Duodenal mucosa (tissue), 2 donors: ENCODE data around the gene PRSS22.

Experiments used
- H3K27ac ChIP-seq: one replicate; pipeline ENCODE4 v1.7.0; 2013; ENCODE audit warnings: low read depth, low read length
- H3K27me3 ChIP-seq, 2 donors: one replicate each; pipeline ENCODE4 v1.7.0; 2013; ENCODE audit warnings: low read length in 2 of 2, control low read depth in 1 of 2; ENCODE audit not compliant: insufficient read depth in 2 of 2, control insufficient read depth in 1 of 2
- H3K36me3 ChIP-seq, 2 donors: one replicate each; pipeline ENCODE4 v1.7.0; 2013; ENCODE audit warnings: low read length in 2 of 2, control low read depth in 1 of 2; ENCODE audit not compliant: insufficient read depth in 2 of 2, control insufficient read depth in 1 of 2
- H3K4me1 ChIP-seq, 2 donors: one replicate each; pipeline ENCODE4 v1.7.0; 2013; ENCODE audit warnings: low read length in 2 of 2, control low read depth in 1 of 2; ENCODE audit not compliant: insufficient read depth in 2 of 2, control insufficient read depth in 1 of 2
- H3K4me3 ChIP-seq, 2 donors: one replicate each; pipeline ENCODE4 v1.7.0; 2013; ENCODE audit warnings: low read length in 2 of 2, low read depth in 1 of 2
- H3K9ac ChIP-seq, 2 donors: one replicate each; pipeline ENCODE4 v1.7.0; 2013; ENCODE audit warnings: low read length in 2 of 2, low read depth in 1 of 2
- H3K9me3 ChIP-seq, 2 donors: one replicate each; pipeline ENCODE4 v1.7.0; 2013; ENCODE audit warnings: low read length in 2 of 2, control low read depth in 1 of 2; ENCODE audit not compliant: control insufficient read depth in 1 of 2

The PRSS22 gene

DNA sequence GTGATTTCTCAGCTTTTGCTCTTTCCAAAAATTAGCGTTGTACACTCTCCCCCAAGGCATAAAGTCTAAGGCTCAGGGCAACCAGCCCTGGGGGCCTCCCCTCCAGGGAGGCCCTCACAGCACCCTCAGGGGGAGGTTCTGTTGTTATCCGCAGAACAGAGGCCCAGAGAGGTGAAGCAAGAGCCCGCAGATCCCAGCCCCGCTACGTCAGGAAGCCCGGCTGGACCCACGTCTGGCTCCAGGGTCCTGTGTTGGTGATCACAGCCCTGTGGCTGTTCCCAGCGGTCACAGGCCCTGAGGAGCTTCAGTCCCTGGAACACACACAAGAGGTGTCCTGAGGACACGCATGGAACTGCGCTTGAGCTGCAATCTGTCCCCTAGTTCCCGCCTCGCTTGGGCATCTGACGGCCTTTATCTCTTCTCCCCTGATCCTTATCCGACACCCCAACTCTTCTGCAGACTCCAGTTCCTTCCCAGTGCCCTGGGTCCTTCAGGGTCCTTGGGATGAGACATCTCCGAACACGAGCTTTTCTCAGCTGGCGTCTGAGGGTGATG lies 29.0 kb downstream of the PRSS22 start:
- Histone ChIP-seq H3K27ac (no peak overlapping the region), H3K4me1 (peaks cover 12 to 13% of the 10 kb centered on the region in 2 donors), H3K36me3 (no peaks in the 10 kb centered on the region), H3K9ac (no peak overlapping the region), H3K9me3 (no peaks in the 10 kb centered on the region), H3K27me3 (no peaks in the 10 kb centered on the region), H3K4me3 (no peak overlapping the region)

DNA sequence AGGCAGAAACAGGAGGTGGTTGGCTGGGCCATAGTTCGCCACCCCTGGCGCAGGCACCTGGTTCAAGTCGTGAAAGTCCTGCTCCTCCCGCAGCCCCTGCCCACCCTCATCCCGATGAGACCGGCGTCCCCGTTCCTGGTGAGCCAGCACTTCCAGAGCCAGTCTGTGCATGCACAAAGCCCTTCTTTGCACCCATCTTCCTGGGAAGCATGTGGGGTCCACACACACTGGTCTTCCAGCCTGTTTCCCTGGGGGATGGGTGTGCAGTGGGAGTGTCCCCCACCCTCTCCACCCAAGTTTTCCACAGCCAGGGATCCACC lies 29.5 kb downstream of the PRSS22 start:
- H3K27ac ChIP-seq, result no peak overlapping the region
- no peaks in the 10 kb centered on the region for H3K36me3 ChIP-seq
- no peaks in the 10 kb centered on the region for H3K9me3 ChIP-seq
- H3K4me1 ChIP-seq, result peaks cover 12 to 13% of the 10 kb centered on the region in 2 donors
- no peak overlapping the region for H3K4me3 ChIP-seq
- H3K27me3 ChIP-seq, result no peaks in the 10 kb centered on the region
- no peak overlapping the region for H3K9ac ChIP-seq

DNA sequence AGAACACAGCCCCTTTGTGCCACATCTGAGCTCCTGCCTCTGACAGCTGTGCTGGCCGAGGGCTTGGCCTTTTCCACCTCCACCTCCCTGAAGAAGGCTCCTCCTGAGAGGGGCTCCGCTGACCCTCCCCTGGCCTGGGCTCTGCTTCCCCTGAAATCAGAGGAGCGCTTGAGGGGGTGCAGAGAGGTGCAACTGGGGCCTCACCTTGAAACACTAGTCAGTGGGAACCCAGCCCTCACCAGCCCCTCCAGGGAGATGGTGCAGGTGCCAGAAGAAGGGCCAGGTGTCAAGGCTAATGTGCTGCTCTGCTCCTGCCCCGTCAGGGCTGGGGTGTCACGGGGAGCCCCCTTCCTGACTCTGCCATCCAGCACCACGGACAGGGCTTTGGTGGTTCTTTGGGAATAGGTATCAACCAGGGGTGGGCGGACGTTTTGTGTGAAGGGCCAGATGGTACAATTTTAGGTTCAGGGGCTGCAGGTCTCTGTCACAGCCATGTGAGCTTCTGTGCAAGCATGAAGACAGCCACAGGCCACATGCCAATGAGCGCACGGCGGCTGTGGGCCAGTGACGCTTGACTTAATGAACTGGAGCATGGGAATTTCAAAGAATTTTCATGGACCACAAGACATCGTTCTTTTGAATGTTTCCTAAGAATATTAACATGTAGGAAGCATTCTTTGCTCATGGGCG lies 30.0 kb downstream of the PRSS22 start:
- Histone ChIP-seq H3K27ac (no peak overlapping the region), H3K4me1 (peaks cover 12 to 13% of the 10 kb centered on the region in 2 donors), H3K36me3 (no peaks in the 10 kb centered on the region), H3K27me3 (no peaks in the 10 kb centered on the region), H3K4me3 (no peak overlapping the region), H3K9ac (no peak overlapping the region), H3K9me3 (no peaks in the 10 kb centered on the region)

DNA sequence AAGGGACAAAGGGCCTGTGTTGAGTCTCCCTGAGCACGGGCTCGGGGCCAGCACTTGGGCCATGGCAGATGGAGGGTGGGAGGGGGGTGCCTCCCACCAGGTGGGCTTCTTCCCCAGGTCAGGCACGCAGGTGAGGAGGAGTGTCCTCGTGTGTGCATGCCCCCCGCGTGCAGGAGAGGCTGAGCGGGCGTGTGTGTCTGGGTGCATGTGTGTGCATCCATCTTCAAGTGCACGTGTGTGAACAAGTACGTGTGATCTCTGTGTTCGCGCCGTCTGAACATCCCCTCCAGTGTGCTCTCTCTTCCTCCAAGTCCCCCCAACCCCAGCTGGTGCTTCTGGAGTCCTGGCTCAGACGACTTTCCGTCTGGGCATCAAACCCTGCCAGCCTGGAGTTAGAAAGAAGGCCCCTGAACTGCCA lies 30.6 kb downstream of the PRSS22 start:
- Histone ChIP-seq H3K27ac (no peak overlapping the region), H3K36me3 (no peaks in the 10 kb centered on the region), H3K4me1 (peaks cover 12 to 13% of the 10 kb centered on the region in 2 donors), H3K9me3 (no peaks in the 10 kb centered on the region), H3K27me3 (no peaks in the 10 kb centered on the region), H3K9ac (no peak overlapping the region), H3K4me3 (no peak overlapping the region)

DNA sequence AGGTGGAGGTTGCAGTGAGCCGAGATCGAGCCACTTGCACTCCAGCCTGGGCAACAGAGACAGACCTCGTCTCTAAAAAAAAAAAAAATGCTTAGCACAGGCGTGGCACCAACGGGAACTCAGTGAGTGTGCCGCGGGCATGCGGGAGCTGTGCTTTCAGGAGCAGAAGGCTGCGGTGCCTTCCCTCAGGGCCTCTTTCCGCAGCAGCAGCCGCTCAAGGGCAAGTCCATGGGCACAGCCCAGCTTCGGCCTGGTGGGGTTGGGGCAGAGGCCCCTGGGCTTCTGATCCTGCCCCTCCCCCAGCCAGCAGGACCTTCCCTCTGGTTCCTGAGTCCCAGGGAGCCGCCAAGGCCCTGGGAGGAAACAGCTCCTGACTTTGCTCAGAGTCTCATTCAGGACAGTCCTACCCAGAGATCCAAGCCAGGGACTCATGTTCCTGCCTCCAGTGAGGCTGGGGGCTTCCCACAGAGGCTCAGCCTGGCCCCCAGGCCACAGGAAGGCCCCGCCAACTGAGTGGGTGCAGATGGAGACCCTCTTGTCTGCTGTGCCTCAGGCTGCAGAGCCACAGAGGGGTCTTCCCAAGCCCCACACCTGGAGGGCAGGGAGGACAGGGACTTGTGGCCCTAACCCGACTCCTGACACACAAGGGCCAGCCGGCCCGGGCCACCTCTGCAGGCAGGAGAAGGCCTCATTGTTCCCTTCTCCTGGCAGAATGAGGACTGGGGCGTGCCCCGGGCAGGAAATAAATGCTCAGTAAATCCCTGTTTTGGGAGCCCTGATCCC lies 31.2 kb downstream of the PRSS22 start:
- no peaks in the 10 kb centered on the region for H3K36me3 ChIP-seq
- H3K9me3 ChIP-seq, result no peaks in the 10 kb centered on the region
- H3K4me1 ChIP-seq, result peaks cover 12 to 13% of the 10 kb centered on the region in 2 donors
- H3K9ac ChIP-seq, result no peak overlapping the region
- no peak overlapping the region for H3K4me3 ChIP-seq
- H3K27ac ChIP-seq, result no peak overlapping the region
- no peaks in the 10 kb centered on the region for H3K27me3 ChIP-seq

DNA sequence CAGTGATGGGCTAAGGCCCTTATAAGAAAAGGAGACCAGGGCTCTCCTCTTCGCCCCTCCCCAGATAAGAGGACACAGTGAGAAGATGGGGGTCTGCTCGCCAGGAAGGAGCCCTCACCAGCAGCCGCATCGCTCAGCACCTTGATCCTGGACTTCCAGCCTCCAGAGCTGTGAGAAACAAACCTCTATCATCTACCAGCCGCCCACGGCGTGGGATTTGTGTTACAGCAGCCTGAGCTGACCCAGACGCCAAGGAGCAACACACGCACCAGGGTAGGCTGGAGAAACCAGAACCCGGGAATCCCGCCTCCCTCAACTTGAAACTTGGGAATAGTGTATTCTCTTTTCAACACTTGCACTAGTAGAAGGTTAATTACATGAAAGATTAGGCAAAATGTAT lies 32.1 kb downstream of the PRSS22 start:
- peaks cover 12 to 13% of the 10 kb centered on the region in 2 donors for H3K4me1 ChIP-seq
- no peaks in the 10 kb centered on the region for H3K9me3 ChIP-seq
- H3K4me3 ChIP-seq, result no peak overlapping the region
- no peaks in the 10 kb centered on the region for H3K36me3 ChIP-seq
- H3K27me3 ChIP-seq, result no peaks in the 10 kb centered on the region
- no peak overlapping the region for H3K27ac ChIP-seq
- no peak overlapping the region for H3K9ac ChIP-seq

DNA sequence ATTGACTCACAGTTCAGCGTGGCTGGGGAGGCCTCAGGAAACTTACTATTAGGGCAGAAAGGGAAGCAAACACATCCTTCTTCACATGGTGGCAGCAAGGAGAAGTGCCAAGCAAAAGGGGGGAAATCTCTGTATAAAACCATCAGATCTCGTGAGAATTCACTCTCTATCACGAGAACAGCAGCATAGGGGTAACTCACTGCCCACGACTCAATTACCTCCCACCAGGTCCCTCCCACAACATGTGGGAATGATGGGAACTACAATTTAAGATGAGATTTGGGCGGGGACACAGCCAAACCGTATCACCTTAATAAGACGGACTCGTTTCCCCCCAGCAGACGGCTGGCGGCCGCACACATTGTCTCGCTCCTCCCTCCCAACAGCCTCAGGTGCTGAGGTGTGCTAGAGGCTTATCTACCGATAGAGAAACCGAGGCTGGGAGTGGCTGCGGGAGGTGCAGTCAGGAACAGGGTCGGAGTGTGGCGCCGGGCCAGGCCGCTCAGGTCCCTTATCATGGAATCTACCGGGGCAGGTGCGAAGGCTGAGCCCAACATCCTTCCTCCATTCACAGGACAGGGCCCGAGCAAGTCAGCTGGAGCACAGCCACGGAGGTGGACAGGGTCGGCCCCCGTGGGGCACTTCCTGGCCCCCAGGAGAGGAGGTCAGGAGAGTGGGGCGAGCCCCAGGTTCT lies 32.8 kb downstream of the PRSS22 start:
- Histone ChIP-seq H3K4me3 (no peak overlapping the region), H3K27me3 (no peaks in the 10 kb centered on the region), H3K36me3 (no peaks in the 10 kb centered on the region), H3K4me1 (peaks cover 9% of the 10 kb centered on the region in 2 donors), H3K9me3 (no peaks in the 10 kb centered on the region), H3K27ac (no peak overlapping the region), H3K9ac (no peak overlapping the region)

DNA sequence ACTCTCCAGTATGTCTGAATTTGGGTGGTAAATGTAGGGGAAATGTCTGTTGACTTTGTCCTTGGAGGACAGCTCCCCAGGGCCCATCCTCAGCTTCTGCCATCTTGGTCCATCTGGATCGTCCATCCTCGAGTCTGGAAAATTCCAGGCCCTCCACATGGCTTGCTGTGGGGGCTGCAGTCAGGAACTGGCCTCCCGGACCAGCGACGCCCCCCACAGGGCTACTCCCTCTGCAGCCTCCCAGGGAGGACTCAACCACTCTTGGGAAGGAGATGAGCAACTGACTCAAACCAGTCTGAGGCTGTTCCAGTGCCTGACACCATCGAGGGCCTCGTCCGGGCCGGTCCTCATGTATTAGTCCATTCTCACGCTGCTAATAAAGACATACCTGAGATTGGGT lies 33.3 kb downstream of the PRSS22 start:
- Histone ChIP-seq H3K4me1 (peaks cover 3% of the 10 kb centered on the region in 2 donors), H3K27me3 (no peaks in the 10 kb centered on the region), H3K27ac (no peak overlapping the region), H3K9me3 (no peaks in the 10 kb centered on the region), H3K36me3 (no peaks in the 10 kb centered on the region), H3K4me3 (no peak overlapping the region), H3K9ac (no peak overlapping the region)

DNA sequence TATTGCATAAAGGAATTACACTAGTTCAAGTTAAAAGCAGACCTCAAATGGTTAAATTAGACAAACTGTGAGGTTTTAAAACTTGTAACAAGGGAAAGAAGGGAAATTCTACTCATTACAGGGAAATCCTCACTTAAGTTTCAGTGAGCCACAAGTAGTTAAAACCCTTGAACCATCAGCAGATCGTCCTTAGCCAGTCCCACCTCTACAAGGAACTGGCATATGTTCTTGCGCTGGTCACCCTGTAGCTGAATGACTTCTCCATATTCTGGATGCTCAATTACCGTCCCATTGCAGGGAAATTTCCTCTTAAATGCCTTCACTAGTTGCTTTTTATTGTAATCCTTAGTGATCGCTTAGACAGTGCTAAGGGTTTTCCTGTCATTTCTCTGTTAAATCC lies 35.5 kb downstream of the PRSS22 start:
- H3K4me3 ChIP-seq, result no peak overlapping the region
- no peaks in the 10 kb centered on the region for H3K4me1 ChIP-seq
- H3K27ac ChIP-seq, result no peak overlapping the region
- no peak overlapping the region for H3K9ac ChIP-seq
- no peaks in the 10 kb centered on the region for H3K27me3 ChIP-seq
- no peaks in the 10 kb centered on the region for H3K36me3 ChIP-seq
- no peaks in the 10 kb centered on the region for H3K9me3 ChIP-seq

DNA sequence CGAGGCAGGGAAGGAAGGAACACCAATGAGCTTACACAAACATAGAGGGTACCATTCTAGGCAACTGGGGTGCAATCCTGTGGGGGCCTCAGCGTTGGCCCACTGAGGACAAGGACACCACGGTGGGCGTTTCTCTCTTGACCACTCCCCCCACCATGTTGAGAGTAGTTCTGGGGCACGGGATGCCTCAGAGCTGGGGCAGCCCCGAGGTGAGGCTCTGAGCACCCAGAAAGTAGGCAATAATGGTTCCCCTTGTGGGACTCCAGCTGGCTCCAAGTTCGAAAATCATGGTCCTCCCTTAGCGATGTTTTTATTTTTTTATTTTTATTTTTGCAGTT lies 35.8 kb downstream of the PRSS22 start:
- H3K9me3 ChIP-seq, result no peaks in the 10 kb centered on the region
- H3K36me3 ChIP-seq, result no peaks in the 10 kb centered on the region
- no peaks in the 10 kb centered on the region for H3K27me3 ChIP-seq
- H3K9ac ChIP-seq, result no peak overlapping the region
- H3K4me1 ChIP-seq, result no peaks in the 10 kb centered on the region
- H3K27ac ChIP-seq, result no peak overlapping the region
- no peak overlapping the region for H3K4me3 ChIP-seq
